ENCODE data around the gene TYW5.

- TF ChIP-seq, protein P1, sequence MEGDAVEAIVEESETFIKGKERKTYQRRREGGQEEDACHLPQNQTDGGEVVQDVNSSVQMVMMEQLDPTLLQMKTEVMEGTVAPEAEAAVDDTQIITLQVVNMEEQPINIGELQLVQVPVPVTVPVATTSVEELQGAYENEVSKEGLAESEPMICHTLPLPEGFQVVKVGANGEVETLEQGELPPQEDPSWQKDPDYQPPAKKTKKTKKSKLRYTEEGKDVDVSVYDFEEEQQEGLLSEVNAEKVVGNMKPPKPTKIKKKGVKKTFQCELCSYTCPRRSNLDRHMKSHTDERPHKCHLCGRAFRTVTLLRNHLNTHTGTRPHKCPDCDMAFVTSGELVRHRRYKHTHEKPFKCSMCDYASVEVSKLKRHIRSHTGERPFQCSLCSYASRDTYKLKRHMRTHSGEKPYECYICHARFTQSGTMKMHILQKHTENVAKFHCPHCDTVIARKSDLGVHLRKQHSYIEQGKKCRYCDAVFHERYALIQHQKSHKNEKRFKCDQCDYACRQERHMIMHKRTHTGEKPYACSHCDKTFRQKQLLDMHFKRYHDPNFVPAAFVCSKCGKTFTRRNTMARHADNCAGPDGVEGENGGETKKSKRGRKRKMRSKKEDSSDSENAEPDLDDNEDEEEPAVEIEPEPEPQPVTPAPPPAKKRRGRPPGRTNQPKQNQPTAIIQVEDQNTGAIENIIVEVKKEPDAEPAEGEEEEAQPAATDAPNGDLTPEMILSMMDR (IDR thresholded peaks at IDR 0.05): no peak
- no peak for TF ChIP-seq POLR2A (IDR thresholded peaks at IDR 0.05)
These were observed 39.1 kb upstream of the TYW5 start for GRCh38 chr2:199994371-199994770.
